Gastroesophageal sphincter (tissue), 3 donors: ENCODE measurements around the gene ZCWPW1.

Source experiments
- EP300 ChIP-seq: sonication (generic); formaldehyde crosslinking; IDR thresholded peaks from one replicate; pipeline ENCODE4 v1.6.1; 2017; ENCODE audit warnings: antibody characterized with exemption, mild to moderate bottlenecking
- POLR2AphosphoS5 ChIP-seq: sonication (generic); formaldehyde crosslinking; IDR thresholded peaks from one replicate; pipeline ENCODE4 v1.6.1; 2017; ENCODE audit warnings: antibody characterized with exemption
- TF ChIP-seq, protein P1 (sequence below), 4 experiments: fragments of 200-600 bp in 2 of 4; fragments of 450-650 bp in 2 of 4; sonication (generic) in 1 of 4; IDR thresholded peaks; one replicate each; pipeline ENCODE4 v1.5.1; 2017 to 2019; ENCODE audit warnings: antibody characterized with exemption in 4 of 4, mild to moderate bottlenecking in 2 of 4, moderate library complexity in 2 of 4

DNA sequence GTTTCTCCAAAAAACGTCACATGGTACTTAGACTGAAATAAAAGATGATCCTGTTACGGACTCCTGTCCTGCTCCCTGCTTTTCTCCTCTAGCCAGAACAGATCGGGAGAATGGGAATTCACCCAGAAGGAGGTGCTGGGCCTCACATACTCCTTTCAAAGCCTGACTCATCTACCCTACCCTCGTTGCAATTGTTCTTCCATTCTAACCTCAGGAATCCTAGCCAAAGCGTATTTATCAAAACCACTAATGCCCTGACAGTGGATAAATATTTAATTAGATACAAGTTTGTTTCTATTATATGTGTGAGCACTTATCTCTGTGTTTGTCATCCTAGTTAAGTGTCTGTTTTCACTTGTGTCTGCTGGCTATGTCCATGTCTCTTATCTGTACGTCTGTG is 21.7 kb downstream of the ZCWPW1 start:
- TF ChIP-seq EP300, result no peak
- TF ChIP-seq POLR2AphosphoS5, result no peak
- TF ChIP-seq, protein P1, sequence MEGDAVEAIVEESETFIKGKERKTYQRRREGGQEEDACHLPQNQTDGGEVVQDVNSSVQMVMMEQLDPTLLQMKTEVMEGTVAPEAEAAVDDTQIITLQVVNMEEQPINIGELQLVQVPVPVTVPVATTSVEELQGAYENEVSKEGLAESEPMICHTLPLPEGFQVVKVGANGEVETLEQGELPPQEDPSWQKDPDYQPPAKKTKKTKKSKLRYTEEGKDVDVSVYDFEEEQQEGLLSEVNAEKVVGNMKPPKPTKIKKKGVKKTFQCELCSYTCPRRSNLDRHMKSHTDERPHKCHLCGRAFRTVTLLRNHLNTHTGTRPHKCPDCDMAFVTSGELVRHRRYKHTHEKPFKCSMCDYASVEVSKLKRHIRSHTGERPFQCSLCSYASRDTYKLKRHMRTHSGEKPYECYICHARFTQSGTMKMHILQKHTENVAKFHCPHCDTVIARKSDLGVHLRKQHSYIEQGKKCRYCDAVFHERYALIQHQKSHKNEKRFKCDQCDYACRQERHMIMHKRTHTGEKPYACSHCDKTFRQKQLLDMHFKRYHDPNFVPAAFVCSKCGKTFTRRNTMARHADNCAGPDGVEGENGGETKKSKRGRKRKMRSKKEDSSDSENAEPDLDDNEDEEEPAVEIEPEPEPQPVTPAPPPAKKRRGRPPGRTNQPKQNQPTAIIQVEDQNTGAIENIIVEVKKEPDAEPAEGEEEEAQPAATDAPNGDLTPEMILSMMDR (IDR thresholded peaks at IDR 0.05), result no peak
